HCT116 (cell line): ENCODE measurements around the gene ATP8B3. TPM values are rescaled to one million over a fixed set of nuclear protein-coding genes. Genes with fewer than 3 reads are reported as not detected.

Experiments used
- ATAC-seq: fragments of 200-7000 bp; cut with Tn5 transposase; 2 replicates; pipeline ENCODE4 v1.9.1; 2020; ENCODE audit warnings: mild to moderate bottlenecking, moderate library complexity
- BruUV-seq: library from RNA; stranded (reverse); fragments of 400-500 nt; replicated peaks from 2 replicates; lab custom pipeline; 2021; lab: Mats Ljungman, UMichigan
- CTCF ChIA-PET: fragments of 300-600 bp; sonication (Branson Sonifier 250); formaldehyde crosslinking; loops from one replicate; lab custom pipeline; 2021; ENCODE audit warnings: antibody characterized with exemption; lab: Charles Lee
- POLR2A ChIA-PET: fragments of 300-600, 350-600 bp; sonication (Branson Sonifier 250); formaldehyde crosslinking; loops from one replicate; lab custom pipeline; 2021; ENCODE audit warnings: antibody characterized with exemption; lab: Charles Lee
- RAD21 ChIA-PET, 2 experiments: fragments of 300-600 bp; sonication (Branson Sonifier 250); formaldehyde crosslinking; loops; one replicate each; lab custom pipeline; 2023; ENCODE audit warnings: low total read pairs in 2 of 2; ENCODE audit not compliant: uncharacterized antibody in 2 of 2, unreplicated experiment in 2 of 2, low non-redundant PET in 1 of 2; lab: Charles Lee
- DNase-seq: peaks from one replicate; pipeline ENCODE4 v3.0.0-alpha.2; 2010; ENCODE audit warnings: low read depth, low spot score
- H2AFZ ChIP-seq: fragments of 200-600 bp; shearing (Covaris generic), sonication (generic); 2 replicates; pipeline ENCODE4 v1.6.1; 2017; ENCODE audit warnings: low read depth, mixed run types, mixed read lengths, antibody characterized with exemption, low read length; ENCODE audit not compliant: poor library complexity, severe bottlenecking
- H3K27ac ChIP-seq: 2 replicates; pipeline ENCODE4 v1.5.1; 2012; ENCODE audit warnings: low read depth, low read length
- H3K27me3 ChIP-seq: fragments of 200-600 bp; sonication (generic); 2 replicates; pipeline ENCODE4 v1.6.1; 2016; ENCODE audit warnings: mixed run types, low read length, mixed read lengths; ENCODE audit not compliant: insufficient read depth
- H3K36me3 ChIP-seq, 2 experiments: fragments of 200-500 bp in 1 of 2; fragments of 200-600 bp in 1 of 2; sonication (Bioruptor generic) in 1 of 2; sonication (generic) in 1 of 2; 2 replicates each; pipeline versions ENCODE4 v1.5.1 to v1.6.1; 2014 to 2016; ENCODE audit warnings: low read length in 2 of 2, inconsistent platforms in 1 of 2, mixed read lengths in 1 of 2, mixed run types in 1 of 2; ENCODE audit not compliant: insufficient read depth in 2 of 2, control insufficient read depth in 1 of 2
- H3K4me1 ChIP-seq, 2 experiments: fragments of 200-600 bp in 1 of 2; sonication (generic) in 1 of 2; 2 replicates each; pipeline versions ENCODE4 v1.5.1 to v1.6.1; 2012 to 2017; ENCODE audit warnings: low read length in 2 of 2, inconsistent platforms in 1 of 2, mild to moderate bottlenecking in 1 of 2, mixed read lengths in 1 of 2, mixed run types in 1 of 2, moderate library complexity in 1 of 2; ENCODE audit not compliant: insufficient read depth in 2 of 2, control insufficient read depth in 1 of 2
- H3K4me2 ChIP-seq: fragments of 200-600 bp; sonication (generic); 2 replicates; pipeline ENCODE4 v1.6.1; 2017; ENCODE audit warnings: mixed run types, low read length, mixed read lengths
- H3K4me3 ChIP-seq, 2 experiments: fragments of 200-600 bp in 1 of 2; sonication (generic) in 1 of 2; replicated peaks in 1 of 2; 2 replicates each; pipeline ENCODE4 v1.5.1; 2011 to 2016; ENCODE audit warnings: low read length in 2 of 2, control low read depth in 1 of 2, low read depth in 1 of 2, mild to moderate bottlenecking in 1 of 2, mixed read lengths in 1 of 2, mixed run types in 1 of 2
- H3K79me2 ChIP-seq: fragments of 200-600 bp; sonication (generic); 2 replicates; pipeline ENCODE4 v1.6.1; 2017; ENCODE audit warnings: mild to moderate bottlenecking, mixed run types, low read length, moderate library complexity, mixed read lengths; ENCODE audit not compliant: insufficient read depth
- H3K9ac ChIP-seq: fragments of 200-600 bp; sonication (generic); 2 replicates; pipeline ENCODE4 v1.6.1; 2016; ENCODE audit warnings: low read length, mixed read lengths
- H3K9me2 ChIP-seq: fragments of 200-600 bp; sonication (generic), shearing (Covaris generic); 2 replicates; pipeline ENCODE4 v1.6.1; 2017; ENCODE audit warnings: mixed run types, mild to moderate bottlenecking, moderate library complexity; ENCODE audit not compliant: insufficient read depth
- H3K9me3 ChIP-seq, 2 experiments: fragments of 200-500 bp in 1 of 2; fragments of 200-600 bp in 1 of 2; sonication (Bioruptor generic) in 1 of 2; sonication (generic) in 1 of 2; 2 replicates each; pipeline ENCODE4 v1.6.1; 2014 to 2017; ENCODE audit warnings: low read length in 2 of 2, mixed read lengths in 2 of 2, inconsistent platforms in 1 of 2, low read depth in 1 of 2, mild to moderate bottlenecking in 1 of 2, mixed run types in 1 of 2, moderate library complexity in 1 of 2; ENCODE audit not compliant: control insufficient read depth in 1 of 2, insufficient read depth in 1 of 2
- H4K20me1 ChIP-seq: fragments of 200-600 bp; sonication (generic), shearing (Covaris generic); 2 replicates; pipeline ENCODE4 v1.6.1; 2017; ENCODE audit warnings: mixed run types, mild to moderate bottlenecking, moderate library complexity; ENCODE audit not compliant: insufficient read depth
- CTCF ChIP-seq, 3 experiments: fragments of 200-600 bp in 1 of 3; sonication (generic) in 1 of 3; IDR thresholded peaks in 2 of 3; conservative IDR thresholded peaks in 1 of 3; 2 replicates each; pipeline ENCODE4 v1.5.1; 2012 to 2017; ENCODE audit warnings: low read depth in 2 of 3, low read length in 2 of 3, antibody characterized with exemption in 1 of 3, borderline replicate concordance in 1 of 3, control low read depth in 1 of 3, mild to moderate bottlenecking in 1 of 3, mixed read lengths in 1 of 3, mixed run types in 1 of 3, moderate library complexity in 1 of 3; ENCODE audit not compliant: insufficient read depth in 1 of 3
- RAD21 ChIP-seq: IDR thresholded peaks from 2 replicates; pipeline ENCODE4 v1.6.1; 2012; ENCODE audit warnings: low read depth, mild to moderate bottlenecking
- SP1 ChIP-seq: IDR thresholded peaks from 2 replicates; pipeline ENCODE4 v1.6.1; 2012; ENCODE audit warnings: low read depth
- ZBTB33 ChIP-seq: IDR thresholded peaks from 2 replicates; pipeline ENCODE4 v1.6.1; 2011; ENCODE audit warnings: mild to moderate bottlenecking, low read length, moderate library complexity; ENCODE audit not compliant: insufficient replicate concordance; ENCODE audit errors: extremely low read depth
- intact Hi-C: fragments of 100-400 bp; cut with micrococcal nuclease; formaldehyde crosslinking; loops from 2 replicates; pipeline ENCODE4 v1.10.0; 2022
- total RNA-seq: library from RNA; stranded (reverse); gene quantifications from one replicate; pipeline ENCODE4 v1.2.1, GENCODE V29; 2021; ENCODE audit not compliant: unreplicated experiment
- TF ChIP-seq, protein P1 (sequence below): IDR thresholded peaks from 2 replicates; pipeline ENCODE4 v1.6.1; 2012

Gene ATP8B3
- total RNA-seq, 1 experiment from 2014 or later = 17.0 TPM

DNA sequence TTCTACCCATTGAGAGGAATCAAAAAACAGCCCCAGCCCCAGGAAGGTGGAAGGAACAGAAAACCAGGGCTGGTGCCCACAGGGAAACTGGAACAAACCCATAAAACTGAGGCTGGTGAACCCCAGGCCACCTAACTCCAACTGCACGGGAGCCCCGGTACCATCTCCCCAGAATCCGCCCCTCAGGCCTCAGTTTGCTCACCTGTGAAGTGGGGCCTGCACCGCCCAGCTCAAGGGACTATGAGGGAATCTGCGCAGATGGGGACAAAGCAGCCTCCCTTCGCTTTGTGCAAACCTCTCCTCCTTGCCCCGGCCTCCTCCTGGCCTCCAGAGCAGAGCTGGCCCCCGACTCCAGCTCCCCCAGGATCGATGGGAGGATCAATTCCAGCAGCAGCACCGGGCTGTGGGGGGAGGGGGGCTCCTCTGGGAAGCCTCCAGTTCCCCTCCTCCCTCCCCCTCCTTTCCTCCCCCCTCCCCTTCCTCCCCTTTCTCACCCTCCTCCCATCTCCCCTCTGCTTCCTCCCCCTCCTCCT is 67.9 kb downstream of the ATP8B3 start:
- peaks cover 12% of the 10 kb centered on the region; the same call in 1 of the 2 replicates for H3K79me2 ChIP-seq
- H3K4me2 ChIP-seq = peak overlapping the region; percentile 95
- no peaks in the 10 kb centered on the region; a peak in 1 of 4 replicates for H3K9me3 ChIP-seq
- no peak overlapping the region for H3K9ac ChIP-seq
- ATAC-seq (no peak), DNase-seq (no peak)
- H3K27ac ChIP-seq = peak overlapping the region; percentile 45; the same call in 1 of the 2 replicates
- TF ChIP-seq CTCF (IDR thresholded peaks at IDR 0.05 in 2 of 3, conservative IDR thresholded peaks at IDR 0.05 in 1 of 3; ENCODE audit: borderline replicate concordance in 1 of 3, insufficient read depth in 1 of 3, low read depth in 2 of 3, low read length in 2 of 3) (no peak), ZBTB33 (no peak), RAD21 (no peak), SP1 (no peak)
- TF ChIP-seq, protein P1, sequence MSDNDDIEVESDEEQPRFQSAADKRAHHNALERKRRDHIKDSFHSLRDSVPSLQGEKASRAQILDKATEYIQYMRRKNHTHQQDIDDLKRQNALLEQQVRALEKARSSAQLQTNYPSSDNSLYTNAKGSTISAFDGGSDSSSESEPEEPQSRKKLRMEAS = no peak
- no peaks in the 10 kb centered on the region for H4K20me1 ChIP-seq
- ChIA-PET CTCF (no interaction called here), RAD21 (no interaction called here), POLR2A (interaction anchor here (0.6 kb wide), 1 partner anchor 16 kb away, joined by 3 read pairs; no protein-coding TSS in a partner anchor)
- intact Hi-C loops = no loop called here
- no peaks in the 10 kb centered on the region for H3K27me3 ChIP-seq
- 0 out of 4 replicates have a peak, but pooled peaks cover 0 to 4% of the 10 kb centered on the region in 2 experiments for H3K36me3 ChIP-seq
- peak overlapping the region in 1 of 2 experiments; percentile 83; a peak in 2 of 4 replicates for H3K4me3 ChIP-seq
- no peak overlapping the region for H2AFZ ChIP-seq
- no peaks in the 10 kb centered on the region for H3K9me2 ChIP-seq
- H3K4me1 ChIP-seq = peaks cover 22 to 47% of the 10 kb centered on the region in 2 experiments
- BruUV-seq = no TSS peak
